Globus pallidus (tissue), 1 donor: Measurements from ENCODE around the gene PGPEP1.
A peak's percentile ranks its signal among the peaks of the same experiment; 100 is the strongest.
"Not testable (repeated sequence)": the region's sequence is repeated elsewhere in the genome, so short reads cannot be mapped to it uniquely, and the experiment has no call there.

Experiments
- DNase-seq: peaks from one replicate; pipeline ENCODE4 v3.0.0-alpha.2; 2015; ENCODE audit warnings: low spot score

PGPEP1 gene

DNA sequence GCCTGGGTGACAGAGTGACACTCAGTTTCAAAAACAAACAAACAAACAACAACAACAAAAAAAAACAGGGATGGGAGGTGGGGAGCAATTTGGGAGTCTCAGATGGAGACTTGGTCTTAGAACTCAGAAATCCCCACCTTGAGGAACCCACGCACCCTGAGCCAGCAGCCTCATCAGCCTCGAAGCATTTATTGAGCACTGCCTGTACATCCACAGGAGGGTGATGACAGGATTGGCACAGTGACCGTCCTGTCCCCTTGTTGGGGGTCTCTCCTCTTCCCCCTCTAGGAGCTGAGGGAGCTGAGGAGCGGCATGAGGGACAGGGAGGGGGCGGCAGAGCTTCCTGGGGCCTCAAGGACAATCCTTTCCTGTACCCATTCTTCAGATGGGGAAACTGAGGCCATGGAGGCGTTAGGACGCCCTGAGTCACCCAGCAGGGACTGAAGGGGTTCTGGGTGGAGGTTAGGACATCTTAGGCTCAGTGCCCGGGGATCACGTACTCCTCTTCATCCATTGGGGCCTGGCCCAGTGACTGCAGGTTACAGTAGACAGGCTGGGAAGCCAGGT is 51.2 kb downstream of the PGPEP1 start:
- DNase-seq = no peak

DNA sequence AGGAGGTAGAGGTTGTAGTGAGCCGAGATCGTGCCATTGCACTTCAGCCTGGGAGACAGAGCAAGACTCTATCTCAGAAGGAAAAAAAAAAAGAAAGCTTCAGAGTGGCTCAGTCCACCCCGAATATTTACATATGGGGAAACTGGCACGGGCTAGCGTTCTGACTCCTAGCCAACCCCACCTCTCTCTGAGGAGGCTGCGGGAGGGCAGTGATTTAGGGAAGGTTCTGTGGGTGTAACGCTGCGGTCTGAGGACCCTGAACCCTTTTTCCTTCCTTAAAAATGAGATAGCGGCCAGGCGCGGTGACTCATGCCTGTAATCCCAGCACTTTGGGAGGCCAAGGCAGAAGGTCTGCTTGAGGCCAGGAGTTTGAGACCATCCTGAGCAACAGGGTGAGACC is 52.0 kb downstream of the PGPEP1 start:
- peak; percentile 26 for DNase-seq

DNA sequence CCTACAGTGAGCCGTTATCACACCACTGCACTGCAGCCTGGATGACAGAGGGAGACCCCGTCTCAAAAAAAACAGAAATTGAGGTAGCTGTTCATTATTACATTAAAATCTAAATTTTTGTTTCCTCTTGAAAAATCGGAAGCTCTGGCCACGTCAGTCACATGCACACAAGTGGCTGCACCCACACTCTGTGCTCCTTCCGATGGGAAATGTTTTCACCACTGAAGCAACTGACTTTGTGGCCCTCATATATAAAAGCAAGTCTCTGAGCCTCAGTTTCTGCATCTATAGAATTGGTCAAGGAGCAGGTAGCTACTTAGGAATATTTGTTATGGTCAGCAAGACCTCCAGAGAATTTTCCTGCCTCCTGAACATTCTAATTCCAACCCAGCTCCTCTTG is 52.5 kb downstream of the PGPEP1 start:
- no peak for DNase-seq

DNA sequence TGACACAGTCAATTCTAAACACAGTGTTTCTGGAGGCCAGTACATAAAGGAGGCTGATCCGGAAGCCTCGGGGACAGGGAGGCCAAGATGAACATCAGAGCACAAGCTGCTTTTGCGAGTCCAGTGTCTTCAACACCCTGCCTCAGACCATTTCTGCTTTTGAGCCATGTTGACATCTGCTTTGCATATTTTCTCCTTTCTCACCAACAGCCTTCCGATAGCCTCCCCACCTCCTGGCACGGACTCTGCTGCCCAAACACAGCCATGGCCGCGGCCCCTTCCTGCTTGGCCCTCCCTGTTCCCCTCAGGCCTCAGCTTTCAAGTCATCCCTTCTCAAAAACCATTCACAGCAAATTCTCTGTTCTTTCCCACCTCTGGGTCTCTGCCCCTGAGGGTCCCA is 53.4 kb downstream of the PGPEP1 start:
- no peak for DNase-seq

DNA sequence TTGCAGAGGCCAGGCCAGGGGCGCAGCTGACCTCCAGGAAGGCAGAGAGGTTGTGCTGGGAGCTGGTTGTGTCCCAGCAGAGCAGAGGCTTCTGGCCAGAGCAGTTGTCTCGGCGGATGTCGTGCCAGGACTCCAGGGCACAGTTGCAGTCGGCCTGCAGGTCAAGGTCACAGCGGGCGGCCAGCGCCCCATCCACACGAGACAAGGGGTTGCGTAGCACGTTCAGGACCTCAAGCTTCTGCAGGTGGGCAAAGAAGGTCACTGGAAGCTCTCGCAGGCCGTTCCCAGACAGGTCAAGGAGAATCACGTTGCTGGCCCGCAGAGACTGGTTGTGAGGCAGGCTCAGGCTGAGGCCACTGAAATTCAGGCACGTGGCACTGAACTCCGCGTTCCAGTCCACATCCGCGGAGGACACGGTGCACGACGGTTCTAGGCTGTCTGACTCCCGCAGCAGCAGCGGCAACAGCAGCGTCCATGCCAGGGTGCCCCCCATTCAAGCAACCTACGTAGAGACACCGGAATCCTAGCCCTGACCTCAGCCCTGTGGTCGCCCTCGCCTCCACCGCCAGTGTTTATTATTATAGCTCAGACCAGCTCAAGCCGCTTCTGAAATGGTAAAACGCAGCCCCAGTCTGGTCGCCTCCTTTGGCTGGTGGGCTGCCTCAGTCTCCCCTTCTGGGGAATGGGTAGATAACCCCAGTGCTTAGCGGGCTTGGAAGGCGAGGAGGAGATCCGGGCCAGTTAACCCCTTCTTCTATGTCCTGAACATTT is 56.3 kb downstream of the PGPEP1 start:
- no peak for DNase-seq

DNA sequence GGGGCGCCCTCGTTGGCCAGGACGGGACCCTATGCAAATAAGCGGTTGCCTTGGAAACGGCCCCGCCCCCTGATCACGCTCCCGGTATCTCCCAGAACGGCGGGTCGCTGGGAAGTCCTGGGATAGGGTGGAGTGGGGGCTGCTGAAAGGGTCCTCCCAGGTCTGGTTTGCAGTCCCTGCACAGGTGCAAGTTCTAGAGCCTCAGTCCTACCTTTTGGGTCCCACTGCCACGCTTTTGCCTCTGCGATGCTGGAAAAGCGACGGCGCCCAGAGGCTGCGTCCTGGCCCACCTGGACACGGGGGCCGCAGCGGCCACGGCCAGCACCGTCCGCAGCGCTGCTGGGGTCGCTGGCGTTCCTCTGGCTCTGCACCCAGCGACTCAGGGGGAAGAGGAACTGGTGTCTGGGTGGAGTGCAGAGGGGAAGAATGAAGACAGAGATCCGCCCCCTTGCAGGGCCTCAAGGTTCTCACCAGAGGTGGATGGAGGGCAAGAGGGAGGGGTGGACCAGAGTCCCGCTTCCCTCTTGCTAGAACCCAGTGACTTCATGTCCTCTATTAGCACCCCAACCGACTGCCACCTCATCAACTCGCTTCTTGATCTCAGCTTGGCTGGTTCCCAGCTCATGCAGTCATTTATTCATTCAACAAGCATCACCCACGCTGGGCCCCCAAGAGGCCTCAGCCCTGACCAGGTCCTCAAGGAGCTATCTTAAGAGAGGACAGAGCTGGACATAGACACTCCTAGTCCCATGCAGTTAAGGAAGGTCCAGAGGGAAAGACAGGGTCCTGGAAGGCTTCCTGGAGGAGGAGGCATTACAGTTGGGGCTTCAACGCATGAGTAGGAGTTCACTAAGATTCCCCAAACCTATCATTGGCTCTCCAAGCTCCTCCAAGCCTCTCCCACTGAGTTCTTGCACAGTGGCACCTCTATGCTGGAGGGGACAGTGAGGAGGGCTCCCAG is 57.1 kb downstream of the PGPEP1 start, which contains the start of gene LRRC25:
Gene LRRC25, minus strand, starts transcription at position 381 of the 961 bp plus-strand sequence. CDS start 659 bp downstream, outside the sequence.
- no peak for DNase-seq

DNA sequence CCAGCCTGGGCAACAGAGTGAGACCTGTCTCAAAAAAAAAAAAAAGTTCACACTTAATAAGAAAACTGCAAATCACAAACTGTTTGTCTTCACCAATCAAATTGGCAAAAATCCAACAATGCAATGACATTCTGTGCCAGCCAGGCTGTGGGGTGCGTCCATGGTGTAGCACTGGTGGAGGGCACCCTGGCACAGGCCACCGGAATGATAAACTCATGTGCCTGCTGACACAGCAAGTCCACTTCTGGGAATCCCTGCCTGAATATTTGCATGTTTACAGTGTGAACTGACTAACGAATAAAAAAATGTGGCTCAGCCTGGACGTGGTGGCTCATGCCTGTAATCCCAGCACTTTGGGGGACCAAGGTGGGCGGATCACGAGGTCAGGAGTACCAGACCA is 58.6 kb downstream of the PGPEP1 start:
- no peak for DNase-seq

DNA sequence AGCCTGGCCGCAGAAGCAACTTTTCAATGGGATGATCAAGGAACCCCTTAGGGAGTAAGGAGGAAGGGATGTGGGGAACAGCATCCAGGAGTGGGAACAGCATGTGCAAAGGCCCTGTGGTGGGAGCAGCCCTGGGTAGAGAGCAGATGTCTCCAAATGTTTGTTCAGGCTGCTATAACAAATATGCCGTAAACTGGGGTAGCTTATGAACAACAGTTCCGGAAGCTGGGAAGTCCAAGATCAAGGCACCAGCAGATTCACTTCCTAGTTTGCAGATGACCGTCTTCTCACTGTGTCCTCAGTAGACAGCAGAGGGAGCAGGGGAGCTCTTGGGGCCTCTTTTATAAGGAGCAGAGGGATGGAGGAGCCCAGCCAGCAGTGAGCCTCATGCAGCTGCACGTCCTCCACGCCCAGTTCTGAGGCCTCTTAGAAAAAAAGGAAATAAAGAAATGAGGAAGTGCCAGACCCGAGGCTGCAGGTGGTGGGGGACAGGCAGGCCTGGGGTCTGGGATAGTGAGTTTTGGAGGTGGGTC is 61.2 kb downstream of the PGPEP1 start:
- DNase-seq = peak; percentile 66

DNA sequence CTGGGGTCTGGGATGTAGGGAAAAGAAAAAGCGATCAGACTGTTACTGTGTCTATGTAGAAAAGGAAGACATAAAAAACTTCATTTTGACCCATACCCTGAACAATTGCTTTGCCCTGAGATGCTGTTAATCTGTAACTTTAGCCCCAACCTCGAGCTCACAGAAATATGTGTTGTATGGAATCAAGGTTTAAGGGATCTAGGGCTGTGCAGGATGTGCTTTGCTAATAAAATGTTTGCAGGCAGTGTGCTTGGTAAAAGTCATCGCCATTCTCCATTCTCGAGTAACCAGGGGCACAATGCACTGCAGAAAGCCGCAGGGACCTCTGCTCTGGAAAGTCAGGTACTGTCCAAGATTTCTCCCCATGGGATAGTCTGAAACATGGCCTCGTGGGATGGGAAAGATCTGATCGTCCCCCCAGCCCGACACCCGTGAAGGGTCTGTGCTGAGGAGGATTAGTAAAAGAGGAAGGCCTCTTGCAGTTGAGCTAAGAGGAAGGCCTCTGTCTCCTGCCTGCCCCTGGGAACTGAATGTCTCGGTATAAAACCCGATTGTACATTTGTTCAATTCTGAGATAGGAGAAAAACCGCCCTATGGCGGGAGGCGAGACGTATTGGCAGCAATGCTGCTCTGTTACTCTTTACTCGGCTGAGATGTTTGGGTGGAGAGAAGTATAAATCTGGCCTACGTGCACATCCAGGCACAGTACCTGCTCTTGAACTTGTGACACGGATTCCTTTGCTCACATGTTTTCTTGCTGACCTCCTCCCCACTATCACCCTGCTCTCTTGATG is 62.3 kb downstream of the PGPEP1 start:
- DNase-seq = not testable (repeated sequence)

DNA sequence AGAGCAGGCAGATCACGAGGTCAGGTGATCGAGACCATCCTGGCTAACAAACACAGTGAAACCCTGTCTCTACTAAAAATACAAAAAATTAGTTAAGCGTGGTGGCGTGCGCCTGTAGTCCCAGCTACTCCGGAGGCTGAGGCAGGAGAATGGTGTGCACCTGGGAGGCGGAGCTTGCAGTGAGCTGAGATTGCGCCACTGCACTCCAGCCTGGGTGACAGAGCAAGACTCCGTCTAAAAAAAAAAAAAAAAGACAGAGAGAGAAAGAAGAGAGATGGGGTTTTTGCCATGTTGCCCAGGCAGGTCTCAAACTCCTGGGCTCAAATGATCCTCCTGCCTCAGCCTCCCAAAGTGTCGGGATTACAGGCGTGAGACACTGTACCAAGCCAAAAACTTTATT is 65.4 kb downstream of the PGPEP1 start:
- not testable (repeated sequence) for DNase-seq

DNA sequence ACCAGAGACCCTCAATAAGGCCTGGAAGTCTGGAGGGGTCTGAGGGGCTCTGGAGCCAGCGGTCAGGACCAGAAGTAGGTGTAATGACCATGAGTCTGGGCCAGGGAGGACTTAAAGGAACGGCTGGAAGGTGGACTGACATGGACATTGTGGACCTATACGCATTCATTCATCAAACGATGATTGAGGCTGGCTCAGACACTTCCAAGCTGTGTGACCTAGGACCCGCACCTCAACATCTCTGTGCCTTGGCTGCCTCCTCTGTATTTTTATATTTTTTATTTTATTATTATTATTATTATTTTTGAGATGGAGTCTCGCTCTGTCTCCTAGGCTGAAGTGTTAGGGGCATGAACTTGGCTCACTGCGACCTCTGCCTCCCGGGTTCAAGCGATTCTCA is 66.4 kb downstream of the PGPEP1 start:
- DNase-seq = no peak

DNA sequence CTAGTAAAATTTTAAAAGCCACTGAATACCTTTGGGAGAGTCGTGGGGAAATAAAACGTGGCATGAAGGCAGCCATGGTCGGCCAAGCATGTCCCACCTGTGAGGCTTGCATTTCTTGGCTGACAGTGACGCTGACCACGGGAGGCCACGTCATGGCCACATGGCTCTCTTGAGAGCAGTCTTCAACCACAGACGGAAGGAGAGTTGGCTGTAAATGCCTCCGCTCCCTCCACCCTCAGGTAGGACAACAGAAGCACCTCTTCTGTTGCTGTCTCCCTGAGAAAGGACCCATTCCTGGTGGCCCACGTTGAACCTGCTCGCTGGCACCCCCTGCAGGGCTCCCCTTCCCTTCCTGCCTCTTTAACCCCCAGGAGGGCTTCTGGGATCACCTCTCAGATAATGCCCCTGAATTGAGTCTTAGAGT is 67.7 kb downstream of the PGPEP1 start:
- no peak for DNase-seq

DNA sequence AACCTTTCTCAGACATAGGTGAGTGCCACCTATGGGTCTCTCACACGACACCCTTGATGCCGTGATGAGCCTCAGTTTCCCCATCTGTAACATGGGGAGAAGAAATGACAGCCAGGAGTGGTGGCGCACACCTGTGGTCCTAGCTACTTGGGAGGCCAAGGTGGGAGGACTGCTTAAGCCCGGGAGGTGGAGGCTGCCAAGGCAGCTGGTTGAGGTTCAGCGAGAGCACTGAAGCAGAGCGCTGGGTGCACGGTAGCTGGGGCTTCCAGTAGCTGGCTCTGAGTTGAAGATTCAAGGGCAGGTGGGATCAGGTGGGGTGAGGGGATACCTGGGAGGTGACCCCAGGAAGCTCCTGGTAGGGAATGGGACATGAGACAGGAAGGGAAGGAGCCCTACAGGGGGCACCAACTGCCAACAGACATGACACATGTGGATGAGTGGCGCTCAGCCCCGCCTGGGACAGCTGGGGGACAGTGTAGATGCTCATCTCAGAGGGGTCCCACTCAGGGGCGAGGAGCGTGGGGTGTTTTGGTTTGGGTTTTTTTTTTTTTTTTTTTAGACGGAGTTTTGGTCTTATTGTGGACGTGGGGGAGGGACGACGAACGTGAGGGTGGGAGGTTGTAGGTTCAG is 72.3 kb downstream of the PGPEP1 start:
- no peak for DNase-seq

DNA sequence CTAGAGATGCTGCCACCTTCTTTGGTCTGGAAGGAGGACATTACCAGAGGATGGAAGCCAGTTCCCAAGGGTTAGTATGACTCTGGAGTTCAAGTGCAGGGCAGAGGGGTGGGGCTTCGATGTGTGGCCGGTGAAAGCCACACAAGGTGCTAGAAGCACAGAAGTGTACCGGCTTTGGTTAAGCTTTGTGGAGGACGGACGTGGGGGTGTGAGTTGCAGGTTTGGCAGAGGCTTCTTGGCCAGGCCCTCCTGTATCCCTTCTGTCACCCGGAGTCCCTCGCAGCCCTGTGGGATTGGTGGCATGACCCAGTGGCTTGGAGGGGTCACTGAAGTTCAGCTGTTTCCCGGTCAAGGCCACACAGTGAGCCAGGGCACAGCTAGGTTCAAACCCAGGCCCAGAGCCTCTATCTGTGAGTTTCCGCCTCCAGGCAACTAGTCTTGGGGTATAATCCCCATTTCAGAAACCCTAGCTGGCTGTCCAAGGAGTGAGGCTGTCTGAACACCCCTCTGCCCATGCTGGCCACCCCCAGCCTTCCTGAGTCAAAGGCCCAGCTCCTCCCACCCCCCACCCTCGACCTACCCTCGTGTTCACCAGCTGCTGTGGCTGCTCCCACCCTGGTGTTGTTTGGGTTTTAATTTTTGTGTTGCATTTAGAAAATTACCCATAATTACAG is 74.2 kb downstream of the PGPEP1 start:
- no peak for DNase-seq

DNA sequence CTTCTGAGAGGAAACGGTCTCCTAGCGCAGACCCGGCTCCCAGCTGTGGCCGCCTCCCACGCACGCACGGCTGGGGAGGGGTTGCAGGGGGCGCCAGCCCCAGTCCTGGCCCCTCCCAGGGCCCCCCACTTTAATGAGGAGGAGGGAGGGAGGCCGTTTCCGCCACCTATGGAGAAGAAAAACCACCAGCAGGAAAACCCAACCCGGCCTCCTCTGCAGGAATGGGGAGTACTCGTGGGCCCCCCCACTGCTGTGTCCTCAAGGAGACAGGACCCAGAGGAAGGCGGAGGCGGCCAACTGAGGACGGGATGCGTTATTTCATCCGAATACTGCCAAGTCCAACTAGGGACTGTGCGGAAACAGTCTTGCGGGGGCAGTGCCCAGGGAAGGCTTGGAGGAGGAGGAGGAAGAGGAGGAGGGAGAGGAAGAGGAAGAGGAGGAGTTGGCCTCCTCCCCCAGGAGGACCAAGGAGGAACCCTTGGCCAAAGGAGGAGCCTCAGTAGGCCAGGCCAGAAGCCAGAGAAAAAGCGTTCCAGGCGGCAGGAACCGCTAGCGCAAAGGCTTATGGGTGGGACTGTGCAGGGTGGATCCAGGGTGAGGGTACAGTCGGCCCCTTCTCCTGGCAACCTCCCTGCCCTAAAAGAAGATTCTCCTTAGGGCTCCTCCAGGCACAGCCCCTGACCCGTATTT is 74.9 kb downstream of the PGPEP1 start:
- peak; percentile 37 for DNase-seq

DNA sequence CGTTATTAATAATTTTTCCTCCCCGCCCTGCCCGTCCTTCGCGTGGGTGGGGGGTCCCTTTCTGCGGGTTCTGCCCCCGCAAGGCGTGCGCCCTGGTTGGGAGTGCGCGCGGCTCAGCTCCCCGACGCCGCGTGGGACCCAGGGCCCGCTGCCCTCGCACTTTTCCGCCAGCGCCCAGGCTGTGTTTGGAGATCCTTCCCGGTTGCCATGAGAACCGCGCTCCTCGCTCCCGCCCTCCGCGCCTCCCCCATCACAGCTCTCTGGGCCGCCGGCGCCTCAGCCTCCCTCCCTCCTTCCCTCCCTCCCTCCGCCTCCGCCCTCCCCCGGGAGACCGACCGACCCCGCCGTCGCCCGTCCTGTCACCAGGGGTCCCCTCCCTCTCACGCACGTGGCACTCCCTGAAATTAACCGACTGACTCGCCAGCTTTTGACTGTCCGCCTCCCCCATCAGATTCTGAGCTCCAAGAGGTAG is 76.4 kb downstream of the PGPEP1 start:
- peak; percentile 50 for DNase-seq

DNA sequence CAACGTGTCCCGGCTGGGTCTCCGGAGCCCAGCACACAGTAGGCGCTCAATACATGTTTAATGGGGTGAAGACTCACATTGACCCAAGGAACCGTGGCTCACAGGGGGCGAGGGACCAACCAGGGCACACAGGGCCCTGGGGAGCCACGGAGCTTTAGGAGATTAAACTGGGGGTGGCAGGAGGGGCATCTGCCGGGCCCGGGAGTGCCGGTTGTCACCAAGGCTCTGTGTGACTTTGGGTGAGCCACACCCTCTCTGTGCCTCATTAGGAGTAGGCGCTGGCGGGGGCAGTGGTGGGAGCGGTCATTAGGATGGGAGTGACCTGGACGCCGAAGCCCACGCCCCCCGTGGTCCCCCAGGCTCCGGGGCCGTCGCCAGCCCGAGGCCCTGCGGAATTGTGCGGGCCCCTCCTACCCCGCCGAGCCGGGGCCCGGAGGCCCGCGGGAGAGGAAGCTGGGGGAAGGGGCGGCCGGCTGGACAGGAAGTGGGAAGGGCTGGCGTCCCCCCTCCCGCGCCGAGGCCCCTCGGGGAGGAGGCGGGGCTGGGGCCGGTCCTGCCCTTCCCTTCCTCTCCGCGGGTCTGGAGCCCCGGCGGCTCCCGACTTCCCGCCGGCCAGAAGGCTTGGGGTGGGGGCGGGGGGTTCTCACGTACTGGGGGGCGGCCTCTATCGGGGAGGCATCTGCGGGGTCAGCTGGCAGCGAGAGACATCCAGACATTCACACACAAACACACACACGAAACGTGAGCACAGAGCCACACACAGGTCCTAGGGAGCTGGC is 77.0 kb downstream of the PGPEP1 start:
- peak; percentile 45 for DNase-seq

DNA sequence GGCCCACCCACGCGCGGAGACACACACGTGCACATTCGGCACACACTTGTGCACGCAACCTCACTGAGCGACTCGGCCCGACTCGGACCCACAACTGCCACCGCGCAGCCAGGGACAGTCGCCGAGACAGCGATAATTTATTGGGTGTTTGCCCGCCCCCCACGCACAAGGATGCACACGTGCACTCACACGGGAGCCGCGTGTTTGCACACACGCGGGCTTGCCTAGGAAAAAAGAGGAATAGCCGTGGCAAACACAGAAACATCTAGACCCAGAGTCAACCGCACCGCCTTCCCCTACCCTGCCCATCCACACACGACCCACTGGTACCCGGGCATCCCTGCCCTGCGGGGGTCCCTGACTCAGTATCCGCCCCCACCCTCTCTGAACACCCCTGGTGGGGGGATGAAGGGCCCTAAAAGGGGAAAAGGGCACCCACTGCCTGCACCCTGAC is 77.7 kb downstream of the PGPEP1 start:
- no peak for DNase-seq
